Activated CD8-positive, alpha-beta memory T cell treated with anti-CD3 and anti-CD28 coated beads for 36 hours (primary cell): ENCODE measurements around the gene IFI27L1. TPM values are rescaled to one million over a fixed set of nuclear protein-coding genes. Genes with fewer than 3 reads are reported as not detected.
"Not testable (repeated sequence)": the region's sequence is repeated elsewhere in the genome, so short reads cannot be mapped to it uniquely, and the experiment has no call there.

Experiments
- CTCF ChIA-PET: fragments of 350-600 bp; sonication (Branson Sonifier 250); formaldehyde crosslinking; loops from one replicate; lab custom pipeline; 2021; ENCODE audit warnings: antibody characterized with exemption; lab: Charles Lee
- POLR2A ChIA-PET: fragments of 350-600 bp; sonication (Branson Sonifier 250); formaldehyde crosslinking; loops from one replicate; lab custom pipeline; 2021; ENCODE audit warnings: antibody characterized with exemption; lab: Charles Lee
- total RNA-seq, 2 experiments: library from RNA; stranded (reverse); gene quantifications; one replicate each; pipeline ENCODE4 v1.2.3, GENCODE V29; 2021

The IFI27L1 gene
- total RNA-seq, 2 experiments from 2014 or later: 19.3 to 21.9 TPM

DNA sequence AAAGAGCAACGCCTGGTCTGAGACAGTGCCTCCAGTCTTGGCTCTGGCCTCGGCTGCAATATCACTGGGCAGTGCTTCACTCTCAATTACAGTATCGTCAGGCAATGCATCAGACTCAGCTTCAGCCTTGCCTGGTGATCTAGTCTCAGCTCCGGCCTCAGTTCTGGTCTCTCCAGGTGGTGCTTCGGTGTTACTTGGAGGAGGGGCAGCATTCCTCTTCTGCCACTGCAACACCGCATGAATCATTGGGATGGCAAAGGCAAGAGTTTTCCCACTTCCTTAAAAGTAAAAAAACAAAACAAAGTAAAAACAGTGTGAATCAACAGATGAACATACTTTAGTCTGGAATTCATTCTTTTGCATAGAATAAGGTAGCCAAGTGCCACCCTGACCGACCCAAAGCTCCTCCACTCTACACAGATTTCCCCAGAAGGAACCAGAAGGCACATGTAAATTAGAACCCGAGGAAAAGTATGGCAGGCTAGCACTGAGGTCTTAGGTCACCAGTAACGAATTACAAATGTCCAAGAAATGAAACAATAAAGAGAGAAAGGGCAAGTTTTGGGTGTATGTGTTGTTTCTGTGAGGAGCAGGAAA is 18.7 kb upstream of the IFI27L1 start:
- CTCF ChIA-PET: interaction anchor here (1.3 kb wide), 1 partner anchor 12 kb away, joined by 3 read pairs; no protein-coding TSS in a partner anchor

DNA sequence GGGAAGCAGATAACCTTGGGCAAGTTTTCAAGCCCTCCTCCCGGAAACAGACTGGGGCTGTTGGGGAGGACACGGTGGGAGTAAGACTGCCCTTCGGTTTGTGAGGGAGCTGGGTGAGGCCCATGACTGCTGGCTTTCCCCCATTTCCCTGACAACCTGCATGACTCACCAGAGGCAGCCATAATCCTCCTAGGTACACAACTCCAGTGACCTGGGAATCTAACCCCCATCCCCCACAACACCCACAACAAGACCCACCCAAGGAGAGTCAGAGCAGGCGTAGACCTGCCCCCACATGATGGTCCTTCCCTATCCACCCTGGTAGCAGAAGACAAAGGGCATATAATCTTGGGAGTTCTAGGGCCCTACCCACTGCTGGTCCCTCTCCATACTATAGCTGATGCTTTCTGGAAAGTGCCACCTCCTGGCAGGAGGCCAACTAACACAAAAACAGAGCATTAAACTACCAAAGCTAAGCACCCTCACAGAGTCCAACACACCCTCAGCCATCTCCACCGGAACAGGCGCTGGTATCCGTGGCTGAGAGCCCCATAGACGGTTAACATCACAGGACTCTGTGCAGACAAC is 14.9 kb upstream of the IFI27L1 start:
- POLR2A ChIA-PET: no interaction called here
- CTCF ChIA-PET: no interaction called here

More for the DNA sequence above, 18.7 kb upstream of the IFI27L1 start:
- POLR2A ChIA-PET: no interaction called here

DNA sequence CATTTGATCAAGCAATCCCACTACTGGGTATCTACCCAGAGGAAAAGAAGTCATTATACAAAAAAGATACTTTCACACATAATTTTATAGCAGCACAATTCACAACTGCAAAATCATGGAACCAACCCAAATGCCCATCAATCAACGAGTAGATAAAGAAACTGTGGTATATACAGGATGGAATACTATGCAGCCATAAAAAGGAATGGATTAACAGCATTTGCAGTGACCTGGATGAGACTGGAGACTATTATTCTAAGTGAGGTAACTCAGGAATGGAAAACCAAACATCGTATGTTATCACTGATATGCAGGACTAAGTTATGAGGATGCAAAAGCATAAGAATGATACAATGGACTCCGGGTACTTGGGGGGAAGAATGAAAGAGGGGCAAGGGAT is 9.0 kb upstream of the IFI27L1 start:
- POLR2A ChIA-PET, CTCF ChIA-PET: not testable (repeated sequence)

DNA sequence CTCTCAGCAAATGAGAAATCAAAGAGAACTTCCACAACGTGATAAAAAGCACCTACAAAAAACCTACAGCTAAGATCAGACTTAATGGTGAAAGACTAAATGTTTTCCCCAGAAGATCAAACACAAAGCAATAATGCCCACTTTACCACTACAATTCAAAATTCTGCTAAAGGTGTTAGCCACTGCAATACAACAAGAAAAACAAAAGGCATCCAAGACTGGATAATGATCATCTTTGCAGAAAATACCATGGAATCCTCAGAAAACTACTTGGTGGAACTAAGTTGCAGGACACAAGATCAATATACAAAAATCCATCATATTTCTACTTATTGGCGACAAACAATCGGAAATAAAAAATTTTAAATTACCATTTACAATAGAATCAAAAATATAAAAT is 6.6 kb upstream of the IFI27L1 start:
- POLR2A ChIA-PET: no interaction called here
- CTCF ChIA-PET: interaction anchor here (0.7 kb wide), 1 partner anchor 135 kb away, joined by 3 read pairs; no protein-coding TSS in a partner anchor

DNA sequence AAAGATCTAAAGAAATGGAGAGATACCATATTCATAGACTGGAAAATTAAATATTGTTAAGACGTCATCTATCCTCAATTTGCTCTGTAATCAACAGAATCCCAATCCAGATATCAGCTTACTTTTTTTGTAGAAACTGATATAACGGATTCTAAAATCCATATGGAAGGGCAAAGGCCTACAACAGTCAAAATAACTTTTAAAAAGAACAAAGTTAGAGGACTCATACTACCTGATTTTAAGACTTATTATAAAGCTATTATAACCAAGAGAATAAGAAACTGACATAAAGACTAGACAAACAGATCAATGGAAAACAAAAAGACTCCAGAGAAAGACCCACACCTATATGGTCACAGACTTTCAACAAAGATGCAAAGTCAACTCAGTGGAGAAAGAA is 6.1 kb upstream of the IFI27L1 start:
- CTCF ChIA-PET: interaction anchor here (0.7 kb wide), 1 partner anchor 135 kb away, joined by 3 read pairs; no protein-coding TSS in a partner anchor
- POLR2A ChIA-PET: no interaction called here

DNA sequence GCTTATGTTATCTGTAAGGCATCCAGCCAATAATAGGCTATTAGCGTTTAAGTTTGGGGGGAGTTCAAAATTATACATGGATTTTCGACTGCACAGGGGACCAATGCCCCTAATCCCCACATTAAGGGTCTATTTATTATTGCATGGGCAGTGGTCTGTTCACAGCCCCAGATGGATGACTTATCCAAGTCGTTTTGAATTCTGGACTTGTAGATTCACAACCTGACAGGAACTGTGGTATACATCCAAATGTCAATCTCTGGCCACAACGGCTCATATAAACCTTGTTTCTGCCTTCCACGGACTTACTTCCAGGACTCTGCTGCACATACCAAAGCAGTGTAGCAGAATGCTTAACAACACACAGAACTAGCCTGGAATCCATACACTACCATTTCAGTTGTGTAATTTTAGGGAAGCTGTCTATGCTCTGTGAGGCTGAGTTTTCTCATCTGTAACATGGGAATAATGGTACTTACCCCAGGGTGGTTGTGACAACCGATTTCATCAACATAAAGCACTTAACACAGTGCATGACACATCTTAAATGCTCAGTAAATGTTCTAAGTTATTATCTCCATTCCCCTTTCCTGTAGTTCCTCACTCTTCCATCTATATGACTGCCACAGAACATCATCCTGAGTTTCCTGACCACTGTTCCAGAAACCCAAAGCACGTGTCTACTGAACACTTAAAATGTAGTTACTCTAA is 3.8 kb upstream of the IFI27L1 start:
- POLR2A ChIA-PET: no interaction called here
- CTCF ChIA-PET: no interaction called here

DNA sequence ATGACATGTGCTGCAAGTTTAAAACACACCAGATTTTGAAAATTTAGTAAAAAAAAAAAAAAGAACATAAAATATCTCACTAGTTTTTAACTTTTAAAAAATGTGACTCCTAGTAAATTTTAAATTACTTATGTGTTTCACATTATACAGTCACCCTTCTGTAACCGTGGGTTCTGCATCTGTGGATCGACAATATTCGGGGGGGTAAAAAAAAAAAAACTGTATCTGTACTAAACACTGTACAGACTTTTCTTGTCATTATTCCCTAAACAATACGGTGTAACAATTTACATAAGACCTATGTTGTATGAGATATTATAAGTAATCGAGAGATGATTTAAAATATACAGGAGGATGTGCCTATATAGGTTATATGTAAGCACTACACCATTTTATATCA is 3.3 kb upstream of the IFI27L1 start:
- POLR2A ChIA-PET: interaction anchor here (0.6 kb wide), 1 partner anchor 97 kb away, joined by 3 read pairs; no protein-coding TSS in a partner anchor
- CTCF ChIA-PET: no interaction called here

DNA sequence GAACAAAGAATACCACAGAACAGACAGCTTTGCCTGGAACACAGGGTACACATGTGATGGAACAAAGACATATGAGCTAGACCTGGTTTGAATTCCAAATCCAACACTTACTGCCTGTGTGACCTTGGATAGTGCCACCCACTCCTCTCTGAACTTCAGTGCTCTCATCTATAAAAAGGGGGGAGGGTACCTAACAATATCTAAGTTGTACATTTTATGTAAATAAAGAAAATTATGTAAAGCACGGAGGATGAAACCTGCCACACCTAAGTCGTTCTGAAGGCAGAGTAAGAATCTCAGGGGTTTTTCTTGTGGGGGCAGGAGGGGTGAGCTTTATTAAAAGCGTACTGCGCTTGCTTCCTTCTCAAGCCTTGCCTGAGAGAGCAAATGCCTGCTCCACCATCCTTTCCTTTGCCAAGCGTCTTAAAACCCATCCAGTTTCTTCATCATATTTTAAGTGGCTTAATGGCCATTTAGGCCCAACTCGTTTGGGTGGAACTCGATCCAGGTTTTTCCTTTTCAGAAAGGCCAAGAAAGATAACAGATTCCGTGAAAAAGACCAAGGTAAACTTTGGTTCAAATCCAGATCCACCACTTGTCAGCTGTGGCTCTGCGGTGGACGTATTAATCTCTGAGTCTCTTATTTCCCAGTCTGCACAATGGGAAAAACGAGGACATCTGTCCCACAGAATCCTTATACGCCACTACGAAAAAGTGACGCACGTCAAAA is 1.1 kb upstream of the IFI27L1 start:
- POLR2A ChIA-PET: no interaction called here
- CTCF ChIA-PET: interaction anchor here (0.7 to 2.4 kb wide), 3 partner anchors 31 to 100 kb away, joined by 3 to 8 read pairs (median 3); no protein-coding TSS in a partner anchor

DNA sequence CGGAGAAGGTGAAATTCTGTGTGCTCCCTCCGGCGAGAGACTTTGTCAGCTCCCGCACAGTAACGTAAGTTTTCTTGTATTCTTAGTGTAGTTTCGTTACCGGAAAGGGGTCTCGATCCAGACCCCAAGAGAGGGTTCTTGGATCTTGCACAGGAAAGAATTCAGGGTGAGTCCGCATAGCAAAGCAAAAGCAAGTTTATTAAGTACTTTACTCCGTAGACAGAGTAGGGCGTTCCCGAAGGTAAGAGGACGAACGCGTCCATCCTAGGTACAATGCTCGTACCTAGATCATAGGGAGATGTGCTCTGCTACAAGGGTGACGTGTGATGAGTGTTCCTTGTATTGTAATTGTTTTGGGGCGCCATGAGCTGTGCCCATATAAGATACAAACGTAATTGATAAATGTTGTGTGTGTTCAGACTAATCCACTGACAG is 293 bp downstream of the IFI27L1 start:
- ChIA-PET CTCF (interaction anchor here (0.9 to 2.4 kb wide), 5 partner anchors 25 to 142 kb away, joined by 3 to 8 read pairs (median 5); no protein-coding TSS in a partner anchor), POLR2A (interaction anchor here (0.6 to 2.1 kb wide), 4 partner anchors 11 to 48 kb away, joined by 5 to 9 read pairs (median 5); partner anchors contain the start of gene IFI27L2)

DNA sequence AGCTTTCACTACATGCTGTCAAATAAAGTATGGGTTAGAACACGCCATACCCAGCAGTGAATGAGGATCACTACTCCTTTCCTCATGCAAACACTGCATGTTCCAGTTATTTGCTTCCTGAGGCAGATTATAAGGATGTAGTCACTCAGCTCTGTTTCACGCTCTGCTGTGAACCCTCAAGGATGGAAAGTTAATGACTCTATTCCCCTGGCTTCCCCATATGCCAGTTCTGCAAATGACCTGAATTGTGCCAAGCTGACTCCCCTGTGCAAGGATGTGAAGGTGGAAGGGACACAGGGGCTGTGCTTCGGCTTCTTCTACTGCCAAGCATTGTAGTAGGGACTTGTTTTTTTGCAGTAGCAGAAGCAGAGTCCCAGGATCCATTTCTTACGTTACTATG is 6.8 kb downstream of the IFI27L1 start:
- ChIA-PET POLR2A (no interaction called here), CTCF (no interaction called here)

DNA sequence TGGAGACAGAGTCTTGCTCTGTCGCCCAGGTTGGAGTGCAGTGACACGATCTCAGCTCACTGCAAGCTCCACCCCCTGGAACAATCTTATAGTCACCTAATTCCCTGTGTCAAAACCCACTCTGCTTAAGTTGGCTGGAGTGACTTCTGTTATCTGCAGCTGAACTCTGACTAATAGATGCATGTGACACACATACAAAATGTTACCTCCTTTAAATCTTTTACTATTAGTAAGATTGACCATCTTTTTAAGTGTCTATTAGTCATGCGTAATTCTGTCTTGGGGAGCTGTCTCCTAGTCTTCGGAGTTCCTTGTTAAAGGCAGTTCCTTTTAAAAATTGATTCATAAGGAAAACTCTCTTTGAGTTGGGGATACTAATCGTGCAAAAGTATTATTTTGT is 7.4 kb downstream of the IFI27L1 start:
- POLR2A ChIA-PET: no interaction called here
- CTCF ChIA-PET: no interaction called here

DNA sequence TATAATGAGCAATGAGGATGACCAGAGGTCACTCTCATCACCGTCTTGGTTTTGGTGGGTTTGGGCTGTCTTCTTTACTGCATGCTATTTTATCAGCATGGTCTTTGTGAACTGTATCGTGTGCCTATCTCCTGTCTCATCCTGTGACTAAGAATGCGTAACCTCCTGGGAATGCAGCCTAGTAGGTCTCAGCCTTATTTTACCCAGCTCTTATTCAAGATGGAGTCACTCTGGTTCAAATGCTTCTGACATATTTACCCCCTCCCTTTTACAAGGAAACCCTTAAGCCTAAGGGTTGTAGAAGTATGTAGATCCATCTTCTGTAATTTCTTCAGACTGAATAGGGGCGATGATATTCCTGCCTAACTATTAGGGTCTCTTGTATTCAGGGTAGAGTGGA is 8.4 kb downstream of the IFI27L1 start:
- ChIA-PET POLR2A (no interaction called here), CTCF (no interaction called here)

DNA sequence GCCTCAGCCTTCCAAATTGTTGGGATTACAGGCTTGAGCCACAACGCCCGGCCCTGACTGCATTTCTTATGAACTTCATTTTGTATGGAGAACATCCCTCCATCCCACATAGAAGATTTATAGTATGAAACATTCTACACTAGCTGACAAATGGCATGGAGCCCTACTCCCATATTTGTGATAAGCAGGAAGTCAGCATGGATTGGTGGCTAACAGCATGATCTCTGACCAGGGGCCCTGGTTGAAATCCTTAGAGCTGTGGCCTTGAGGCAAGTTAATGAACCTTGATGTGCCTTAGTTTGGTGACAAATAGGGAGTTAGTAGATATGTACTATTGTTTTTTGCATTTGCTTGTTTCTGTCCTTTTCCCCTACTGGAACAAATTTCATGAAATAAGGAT is 12.3 kb downstream of the IFI27L1 start:
- CTCF ChIA-PET: no interaction called here
- POLR2A ChIA-PET: no interaction called here

DNA sequence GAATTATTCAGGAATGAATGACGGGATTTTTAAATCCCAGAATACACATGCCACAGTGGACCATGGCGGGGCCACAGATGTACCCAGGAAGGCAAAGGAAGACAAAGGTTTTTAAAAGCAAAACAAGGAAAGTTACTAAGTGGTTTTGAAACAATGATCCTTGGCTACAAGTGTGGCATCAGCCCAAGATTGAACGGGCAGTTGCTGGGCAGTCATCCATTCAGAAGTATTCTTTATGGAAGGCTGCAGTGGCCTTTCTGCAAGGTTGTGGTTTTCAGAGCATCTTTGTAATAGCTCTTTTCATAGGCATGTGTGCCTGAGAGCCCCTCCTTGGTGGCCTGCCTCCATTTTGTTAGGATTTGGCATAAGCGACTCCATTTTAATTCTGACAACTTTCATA is 16.0 kb downstream of the IFI27L1 start:
- CTCF ChIA-PET: interaction anchor here (0.5 kb wide), 1 partner anchor 868 kb away, joined by 3 read pairs; no protein-coding TSS in a partner anchor
- POLR2A ChIA-PET: no interaction called here

DNA sequence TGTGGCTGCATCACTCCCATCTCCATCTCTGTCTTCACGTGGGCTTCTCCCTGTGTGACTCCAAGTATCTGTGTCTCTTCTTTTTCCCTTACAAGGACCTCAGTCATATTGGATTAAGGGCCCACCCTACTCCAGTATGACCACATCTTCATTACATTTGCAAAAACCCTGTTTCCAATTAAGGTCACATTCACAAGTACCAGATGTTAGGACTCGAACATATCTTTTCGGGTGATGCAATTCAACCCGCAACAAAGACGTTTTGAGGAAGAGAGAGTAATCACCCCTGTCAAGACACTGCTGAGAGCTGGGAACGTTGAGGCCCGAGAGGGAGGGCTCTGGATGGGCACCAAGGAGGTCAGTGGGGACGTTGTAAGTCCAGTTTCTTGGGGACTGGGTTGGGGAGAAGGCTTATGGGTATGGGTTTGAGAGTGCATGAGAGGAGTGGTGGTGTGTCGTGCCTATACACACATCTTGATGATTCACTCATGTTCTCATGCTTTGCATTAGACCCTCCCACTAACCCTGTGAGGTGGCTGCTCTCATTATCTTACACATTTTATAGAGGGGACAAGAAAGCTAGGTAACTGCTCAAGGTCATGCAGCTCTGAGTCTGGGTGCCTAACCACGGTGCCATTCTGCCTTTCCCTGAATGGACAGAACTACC is 17.3 kb downstream of the IFI27L1 start:
- ChIA-PET CTCF (no interaction called here), POLR2A (no interaction called here)

DNA sequence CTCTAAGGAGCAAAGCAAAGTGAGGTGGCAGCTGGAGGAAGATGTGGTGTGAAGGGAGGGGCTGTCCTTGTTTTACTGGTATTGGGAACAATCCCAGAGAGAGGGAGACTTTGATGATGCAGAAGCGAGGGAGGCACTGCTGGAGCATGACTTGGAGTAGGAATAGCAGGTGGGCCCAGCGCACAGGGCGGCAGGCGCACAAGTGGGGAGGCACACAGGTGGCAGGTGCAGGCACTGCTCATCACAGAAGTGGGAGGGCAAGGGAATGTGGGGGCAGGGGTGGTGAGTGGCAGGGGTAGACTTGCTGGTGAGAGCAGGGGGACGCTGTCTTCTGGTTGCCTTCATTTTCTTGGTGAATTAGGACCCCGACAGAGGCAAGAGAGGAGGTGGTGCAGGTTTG is 17.9 kb downstream of the IFI27L1 start:
- ChIA-PET POLR2A (no interaction called here), CTCF (no interaction called here)

DNA sequence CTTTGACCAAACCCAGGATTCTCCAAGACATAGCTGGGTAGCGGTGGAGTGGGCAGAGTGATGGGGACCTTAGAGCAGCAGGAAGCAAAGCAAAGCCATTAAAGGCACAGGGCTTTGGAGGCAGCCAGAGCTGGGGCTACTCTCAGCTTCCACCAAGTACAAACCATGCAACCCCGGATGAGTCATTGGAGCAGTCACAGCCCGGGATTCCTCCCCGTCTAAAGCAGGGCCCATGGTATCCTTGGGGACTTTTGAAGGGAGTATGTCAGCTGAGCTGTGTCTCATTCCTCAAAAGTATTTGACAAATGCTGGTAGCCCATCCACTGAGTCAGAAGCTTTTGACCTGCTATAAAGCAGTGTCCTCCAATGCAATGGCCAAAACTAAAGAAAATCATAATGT is 19.7 kb downstream of the IFI27L1 start:
- POLR2A ChIA-PET: no interaction called here
- CTCF ChIA-PET: no interaction called here

DNA sequence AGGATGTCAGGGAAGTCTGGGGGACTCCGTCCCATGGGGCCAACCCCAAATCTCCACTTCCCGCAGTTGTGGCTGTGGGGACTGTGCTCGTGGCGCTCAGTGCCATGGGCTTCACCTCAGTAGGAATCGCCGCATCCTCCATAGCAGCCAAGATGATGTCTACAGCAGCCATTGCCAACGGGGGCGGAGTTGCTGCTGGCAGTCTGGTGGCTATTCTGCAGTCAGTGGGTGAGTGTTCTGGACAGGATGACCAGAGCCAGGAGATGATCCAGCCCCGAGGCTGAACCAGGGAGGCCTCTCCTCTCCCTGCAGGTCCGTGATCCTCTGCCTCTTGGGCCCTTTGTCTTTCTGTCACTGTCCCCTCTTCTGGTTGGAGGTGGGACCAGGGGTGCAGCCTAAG is 20.6 kb downstream of the IFI27L1 start:
- POLR2A ChIA-PET: no interaction called here
- CTCF ChIA-PET: no interaction called here
